ENCODE results near the gene TRIM40. TPM values are rescaled to one million over a fixed set of nuclear protein-coding genes. Genes with fewer than 3 reads are reported as not detected.

Gene TRIM40
- polyA plus RNA-seq, 1 donor = not detected

Other genes starting within 250 kb of the TRIM40 start
- 98.6 TPM for gene HLA-A, start 193.6 kb upstream of the TRIM40 start, polyA plus RNA-seq (ENCODE audit: insufficient read length)
- 19.9 TPM for gene POLR1H, start 74.9 kb upstream of the TRIM40 start, polyA plus RNA-seq (ENCODE audit: insufficient read length)
- 28.0 TPM for gene PPP1R11, start 68.9 kb upstream of the TRIM40 start, polyA plus RNA-seq (ENCODE audit: insufficient read length)
- gene RNF39, start 60.4 kb upstream of the TRIM40 start, polyA plus RNA-seq (ENCODE audit: insufficient read length) = 0.75 TPM
- not detected for gene TRIM31, start 23.1 kb upstream of the TRIM40 start, polyA plus RNA-seq (ENCODE audit: insufficient read length)
- 0.48 TPM for gene TRIM10, start 25.1 kb downstream of the TRIM40 start, polyA plus RNA-seq (ENCODE audit: insufficient read length)
- gene TRIM15, start 27.4 kb downstream of the TRIM40 start, polyA plus RNA-seq (ENCODE audit: insufficient read length) = not detected
- gene TRIM26, start 77.3 kb downstream of the TRIM40 start, polyA plus RNA-seq (ENCODE audit: insufficient read length) = 16.2 TPM
- 7.3 TPM for gene TRIM39, start 190.8 kb downstream of the TRIM40 start, polyA plus RNA-seq (ENCODE audit: insufficient read length)
- gene RPP21, start 209.0 kb downstream of the TRIM40 start, polyA plus RNA-seq (ENCODE audit: insufficient read length) = 21.2 TPM